Measurements from ENCODE around the gene TAX1BP3. TPM values are rescaled to one million over a fixed set of nuclear protein-coding genes. Genes with fewer than 3 reads are reported as not detected.

Gene TAX1BP3
- total and polyA plus RNA-seq, 9 of the 15 experiments (the other 6 are each of a cell fraction or from before 2014, with no cell fraction given) = 0.99 to 14.5 (median 6.2) TPM

DNA sequence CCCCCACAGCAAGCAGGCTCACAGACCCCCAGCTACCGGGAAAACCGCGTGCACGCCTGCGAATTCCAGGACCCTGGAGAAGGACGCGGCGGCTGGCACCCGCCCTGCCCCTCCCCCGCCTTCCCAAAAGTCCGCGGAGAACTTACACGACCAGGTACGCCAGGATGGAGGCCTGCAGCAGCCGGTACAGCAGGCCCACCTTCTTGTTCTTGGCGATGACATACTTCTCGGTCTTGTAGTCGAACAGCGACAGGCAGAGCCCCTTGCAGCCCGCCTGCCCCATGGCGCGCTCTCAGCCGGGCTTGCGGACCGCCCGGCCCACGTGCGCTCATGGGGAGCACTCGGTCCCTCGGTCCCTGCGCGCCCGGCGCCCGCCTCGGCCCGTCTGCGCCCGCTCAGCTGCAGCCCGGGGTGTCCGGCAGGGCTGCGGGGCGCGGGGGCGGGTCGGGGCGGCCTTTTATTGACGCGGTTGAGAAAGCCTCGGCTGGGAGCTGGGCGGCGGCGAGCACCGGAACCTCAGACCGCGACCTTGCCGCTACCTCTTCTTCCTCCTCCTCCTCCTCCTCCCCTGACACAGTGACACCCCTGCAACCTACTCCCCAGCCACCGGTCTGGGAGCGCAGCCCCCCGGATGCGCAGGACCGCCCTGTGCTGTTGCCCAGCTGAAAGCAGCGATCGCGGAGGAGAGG lies 27.5 kb upstream of the TAX1BP3 start, which contains the start of gene P2RX5:
TSS of gene P2RX5 (minus strand) at position 433 of the 689 bp plus-strand sequence. CDS start at position 283, 150 bp downstream.
- H3K4me1 ChIP-seq (replicated peaks in 1 of 2; ENCODE audit: control insufficient read depth in 2 of 2, insufficient read depth in 2 of 2, low read length in 2 of 2) = peaks cover 0 to 24% of the 10 kb centered on the region in 2 experiments; a peak in 2 of 5 replicates
- ChIA-PET CTCF (ENCODE audit: low intra/inter-chr PET ratio) (no interaction called here), POLR2A (interaction anchor here (0.6 kb wide), 1 partner anchor 321 kb away, joined by 3 read pairs; no protein-coding TSS in a partner anchor)
- ATAC-seq (peak; percentile 62), FAIRE-seq (no peak), DNase-seq (ENCODE audit: extremely low read depth in 1 of 4, low spot score in 3 of 4) (peak; percentile 20 to 57 (median 46))
- H2AFZ ChIP-seq (ENCODE audit: low read depth, low read length) = peak within 1 kb of the TSS; percentile 72
- no peaks in the 10 kb centered on the region; the same call in 1 of the 2 replicates for H3K9me3 ChIP-seq (replicated peaks; ENCODE audit: control insufficient read depth, insufficient read depth, low read depth, low read length)
- intact Hi-C loops (cut with micrococcal nuclease) (loop anchor here (10.0 kb wide), 1 partner anchor 91 kb away; the partner anchor contains the start of gene TRPV1), in situ Hi-C loops (cut with MboI) (no loop called here)
- no peaks in the 10 kb centered on the region for H3K36me3 ChIP-seq (ENCODE audit: control insufficient read depth, insufficient read depth, low read length)
- H3K79me2 ChIP-seq (ENCODE audit: control insufficient read depth, insufficient read depth, low read length) = no peaks in the 10 kb centered on the region
- H3K4me3 ChIP-seq = peak within 1 kb of the TSS; percentile 19; the same call in 1 of the 2 replicates
- no peaks in the 10 kb centered on the region for H3K27me3 ChIP-seq (ENCODE audit: control insufficient read depth in 2 of 2, insufficient read depth in 2 of 2, low read length in 2 of 2)
- BruUV-seq (replicated peaks) = no TSS peak
- no peaks in the 10 kb centered on the region for H3K9me1 ChIP-seq (ENCODE audit: control insufficient read depth, insufficient read depth, low read length)
- H3K27ac ChIP-seq (ENCODE audit: extremely low read depth, low read depth, low read length) = no peak within 1 kb of the TSS
- peak within 1 kb of the TSS; percentile 55 for H3K4me2 ChIP-seq (ENCODE audit: insufficient read depth, low read length)
- WGBS (ENCODE audit: insufficient coverage, low coverage, missing lambda C conversion rate) = 14% methylated on average over 27 of the region's 65 CpGs
- peak within 1 kb of the TSS in 1 of 2 experiments; percentile 86; a peak in 2 of 4 replicates for H3K9ac ChIP-seq (ENCODE audit: insufficient read depth in 1 of 2, low read depth in 2 of 2, low read length in 2 of 2)
- H4K20me1 ChIP-seq (replicated peaks; ENCODE audit: control insufficient read depth, insufficient read depth, low read length) = no peaks in the 10 kb centered on the region
- TF ChIP-seq MIER1 (IDR thresholded peaks at IDR 0.05; ENCODE audit: low read depth) (0 out of 2 replicates have a peak, but pooled peaks have one; percentile 29), SPI1 (IDR thresholded peaks at IDR 0.05; ENCODE audit: borderline replicate concordance, low read depth, low read length) (0 out of 2 replicates have a peak, but pooled peaks have one; percentile 27), ZC3H8 (IDR thresholded peaks at IDR 0.05) (no peak), REST (IDR thresholded peaks at IDR 0.05; ENCODE audit: borderline replicate concordance) (peak; percentile 76), REST (CRISPR knock-in tag; IDR thresholded peaks at IDR 0.05; ENCODE audit: low read depth) (no peak), HBP1 (CRISPR knock-in tag; IDR thresholded peaks at IDR 0.05) (no peak), ZNF785 (CRISPR knock-in tag; IDR thresholded peaks at IDR 0.05) (no peak), ELF2 (CRISPR knock-in tag; IDR thresholded peaks at IDR 0.05) (no peak)
- TF ChIP-seq, protein P1, sequence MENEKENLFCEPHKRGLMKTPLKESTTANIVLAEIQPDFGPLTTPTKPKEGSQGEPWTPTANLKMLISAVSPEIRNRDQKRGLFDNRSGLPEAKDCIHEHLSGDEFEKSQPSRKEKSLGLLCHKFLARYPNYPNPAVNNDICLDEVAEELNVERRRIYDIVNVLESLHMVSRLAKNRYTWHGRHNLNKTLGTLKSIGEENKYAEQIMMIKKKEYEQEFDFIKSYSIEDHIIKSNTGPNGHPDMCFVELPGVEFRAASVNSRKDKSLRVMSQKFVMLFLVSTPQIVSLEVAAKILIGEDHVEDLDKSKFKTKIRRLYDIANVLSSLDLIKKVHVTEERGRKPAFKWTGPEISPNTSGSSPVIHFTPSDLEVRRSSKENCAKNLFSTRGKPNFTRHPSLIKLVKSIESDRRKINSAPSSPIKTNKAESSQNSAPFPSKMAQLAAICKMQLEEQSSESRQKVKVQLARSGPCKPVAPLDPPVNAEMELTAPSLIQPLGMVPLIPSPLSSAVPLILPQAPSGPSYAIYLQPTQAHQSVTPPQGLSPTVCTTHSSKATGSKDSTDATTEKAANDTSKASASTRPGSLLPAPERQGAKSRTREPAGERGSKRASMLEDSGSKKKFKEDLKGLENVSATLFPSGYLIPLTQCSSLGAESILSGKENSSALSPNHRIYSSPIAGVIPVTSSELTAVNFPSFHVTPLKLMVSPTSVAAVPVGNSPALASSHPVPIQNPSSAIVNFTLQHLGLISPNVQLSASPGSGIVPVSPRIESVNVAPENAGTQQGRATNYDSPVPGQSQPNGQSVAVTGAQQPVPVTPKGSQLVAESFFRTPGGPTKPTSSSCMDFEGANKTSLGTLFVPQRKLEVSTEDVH (IDR thresholded peaks at IDR 0.05; ENCODE audit: low read depth, partially characterized antibody) = no peak

Measured in K562 (cell line).